GM19023 (cell line): ENCODE measurements around the gene MYO6.

ENCODE experiments used
- ATAC-seq: cut with Tn5 transposase; IDR thresholded peaks from one replicate; pipeline ENCODE4 v1.9.1; 2021; ENCODE audit warnings: mild to moderate bottlenecking, moderate library complexity; ENCODE audit not compliant: unreplicated experiment

The MYO6 gene

DNA sequence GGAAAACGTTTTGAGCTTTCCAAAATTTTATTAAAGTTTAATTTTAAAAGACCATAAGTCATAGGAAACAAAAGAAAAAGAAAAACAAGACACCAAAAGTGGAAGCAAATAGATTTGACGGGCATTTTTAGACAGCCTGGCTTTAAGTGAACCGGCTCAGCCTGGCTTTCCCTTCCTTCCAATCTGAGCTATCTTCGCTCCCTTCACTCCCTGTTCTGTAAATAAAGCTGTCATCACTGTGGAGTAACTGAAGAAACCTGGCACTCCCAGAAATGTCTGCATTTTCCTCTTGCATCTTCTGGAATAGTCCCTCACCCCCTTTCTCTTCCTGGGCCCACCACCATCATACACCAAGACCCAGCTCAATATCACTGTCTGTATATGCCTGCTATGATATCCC is 191.5 kb downstream of the MYO6 start:
- ATAC-seq = no peak

DNA sequence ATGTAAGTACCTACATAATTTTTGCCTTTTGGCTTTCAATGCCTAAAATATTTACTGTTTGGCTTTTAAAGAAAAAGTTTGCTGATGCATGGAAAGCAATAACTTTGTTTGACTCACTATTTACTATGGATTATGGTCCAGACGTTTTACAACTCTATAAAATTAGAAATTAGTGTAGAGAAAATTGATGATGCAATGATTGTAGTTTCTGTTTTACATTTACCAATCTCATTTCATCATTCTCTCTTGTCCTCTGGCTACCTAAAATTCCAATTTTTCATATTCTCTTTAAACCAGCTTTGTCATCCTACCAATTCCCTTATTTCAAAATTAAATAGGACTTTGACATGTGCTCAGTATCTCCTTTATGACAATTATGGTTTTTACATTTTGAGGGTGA is 192.5 kb downstream of the MYO6 start:
- no peak for ATAC-seq

DNA sequence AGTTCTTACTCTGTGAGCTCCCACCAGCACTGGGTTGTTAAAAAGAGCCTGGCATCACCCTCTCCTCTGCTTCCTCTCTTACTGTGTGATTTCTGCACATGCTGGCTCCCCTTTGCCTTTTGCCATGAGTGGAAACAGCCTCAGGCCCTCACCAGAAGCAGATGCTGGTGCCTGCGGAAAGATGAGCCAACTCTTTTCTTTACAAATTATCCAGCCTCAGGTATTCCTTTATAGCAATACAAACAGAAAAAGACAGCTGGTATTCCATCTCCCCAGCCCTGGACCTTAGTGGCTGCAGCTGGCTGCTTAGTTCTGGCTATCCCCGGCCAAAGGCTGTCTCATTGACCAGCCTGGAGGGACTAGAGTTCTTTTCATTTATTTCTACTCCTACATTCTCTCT is 194.3 kb downstream of the MYO6 start:
- no peak for ATAC-seq

DNA sequence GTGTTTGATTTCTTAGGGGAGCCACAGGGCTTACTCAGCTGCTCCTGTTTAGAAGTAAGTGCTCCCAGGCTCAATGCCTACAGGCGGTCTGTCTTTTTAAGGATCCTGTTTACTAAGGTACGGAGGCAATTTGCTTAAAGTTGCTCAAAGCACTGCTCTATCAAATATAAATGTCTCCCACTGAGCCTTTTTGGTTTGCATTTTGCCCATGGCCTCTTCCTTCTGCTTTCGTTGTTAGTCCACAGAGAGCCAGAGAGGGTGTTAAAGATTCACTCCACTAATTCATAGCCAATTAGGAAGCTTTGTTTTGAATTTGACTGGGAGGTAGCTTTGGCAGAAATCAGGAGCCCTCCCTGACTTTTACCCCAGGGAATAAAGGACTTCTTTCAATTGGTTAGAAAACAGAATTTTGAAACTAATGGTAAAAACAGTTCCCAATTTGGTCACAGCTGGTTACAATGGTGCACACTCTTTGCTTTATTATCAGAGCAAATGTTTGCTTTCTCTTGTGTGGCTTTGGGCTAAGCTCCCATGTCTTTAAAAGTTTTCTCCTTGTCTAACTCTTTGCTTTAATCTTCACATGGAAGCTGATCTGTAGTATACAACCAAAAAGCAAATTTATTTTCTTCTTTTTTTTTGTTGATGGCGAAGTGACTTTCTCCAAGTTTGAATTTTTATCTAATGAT is 197.2 kb downstream of the MYO6 start:
- ATAC-seq = no peak

- ATAC-seq = no peak
Observed at GRCh38 chr6:75947935-75948334, 198.9 kb downstream of the MYO6 start.

GRCh38 chr6:75952128-75952527 is 203.1 kb downstream of the MYO6 start:
- ATAC-seq = no peak

DNA sequence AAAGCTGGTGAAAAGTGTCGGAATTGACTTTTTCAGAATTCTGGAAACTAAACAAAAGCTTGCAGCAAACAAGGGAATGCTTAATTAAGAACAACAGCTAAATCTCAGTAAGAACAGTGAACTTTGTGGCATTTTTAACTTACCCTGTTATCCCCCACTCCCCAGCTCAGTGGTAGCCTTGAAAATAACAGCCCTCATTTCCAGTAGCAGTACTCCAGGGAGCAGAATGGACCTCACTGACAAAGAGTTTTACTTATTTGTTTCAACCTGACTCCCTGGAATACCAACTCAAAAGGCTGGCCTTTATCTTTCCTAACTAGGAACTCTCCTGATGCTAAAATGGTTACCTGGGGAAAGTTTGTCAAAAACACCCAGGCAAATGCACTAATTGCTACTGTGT is 214.5 kb downstream of the MYO6 start:
- no peak for ATAC-seq

GRCh38 chr6:75968143-75968542 is 219.1 kb downstream of the MYO6 start:
- ATAC-seq = no peak
